T-helper 22 cell (primary cell): ENCODE measurements around the gene SYT2.

Experiments
- DNase-seq: peaks from one replicate; pipeline ENCODE4 v3.0.0-alpha.2; 2020; ENCODE audit warnings: low read depth

Gene SYT2

GRCh38 chr1:202677433-202677832 is 32.8 kb downstream of the SYT2 start:
- no peak for DNase-seq

GRCh38 chr1:202673531-202673930 is 36.7 kb downstream of the SYT2 start:
- no peak for DNase-seq

- no peak for DNase-seq
These were observed 38.9 kb downstream of the SYT2 start for GRCh38 chr1:202671399-202671798.

GRCh38 chr1:202665417-202665816 is 44.8 kb downstream of the SYT2 start:
- DNase-seq: no peak

- DNase-seq: no peak
These were observed 46.2 kb downstream of the SYT2 start for GRCh38 chr1:202664083-202664482.

GRCh38 chr1:202663131-202663530 is 47.1 kb downstream of the SYT2 start:
- DNase-seq: no peak

GRCh38 chr1:202662081-202662480 is 48.2 kb downstream of the SYT2 start:
- no peak for DNase-seq

GRCh38 chr1:202661136-202661845 is 49.0 kb downstream of the SYT2 start:
- DNase-seq: no peak

GRCh38 chr1:202659974-202660373 is 50.3 kb downstream of the SYT2 start:
- no peak for DNase-seq

GRCh38 chr1:202659541-202659940 is 50.7 kb downstream of the SYT2 start:
- DNase-seq: no peak

- no peak for DNase-seq
These were observed 51.5 kb downstream of the SYT2 start for GRCh38 chr1:202658769-202659168.

GRCh38 chr1:202658251-202658759 is 51.9 kb downstream of the SYT2 start:
- no peak for DNase-seq

GRCh38 chr1:202656951-202657646 is 53.2 kb downstream of the SYT2 start:
- DNase-seq: no peak

- no peak for DNase-seq
These were observed 54.2 kb downstream of the SYT2 start for GRCh38 chr1:202656057-202656456.

- no peak for DNase-seq
These were observed 56.2 kb downstream of the SYT2 start for GRCh38 chr1:202654079-202654478.

GRCh38 chr1:202649553-202650392 is 60.5 kb downstream of the SYT2 start:
- DNase-seq: no peak

GRCh38 chr1:202648605-202649226 is 61.5 kb downstream of the SYT2 start:
- DNase-seq: no peak

GRCh38 chr1:202645097-202645476 is 65.2 kb downstream of the SYT2 start:
- no peak for DNase-seq

- no peak for DNase-seq
These were observed 65.8 kb downstream of the SYT2 start for GRCh38 chr1:202644219-202645096.

GRCh38 chr1:202643397-202644218 is 66.6 kb downstream of the SYT2 start:
- no peak for DNase-seq
